ENCODE measurements around the gene MT1B. TPM values are rescaled to one million over a fixed set of nuclear protein-coding genes. Genes with fewer than 3 reads are reported as not detected.

Gene MT1B
- total and polyA plus RNA-seq, 2 of the 4 experiments (the other 2 are of a cell fraction), result not detected

- intact Hi-C loops (cut with micrococcal nuclease), result loop anchor here (5.0 kb wide), 2 partner anchors 53 to 73 kb away; partner anchors contain the start of genes MT1E and MT2A
These were observed 28.1 kb downstream of the MT1B start for GRCh38 chr16:56679818-56680217.

More at GRCh38 chr16:56679818-56680217, 28.1 kb downstream of the MT1B start:
- H3K14ac ChIP-seq (replicated peaks; ENCODE audit: low read depth, low read length), result no peak overlapping the region
- H3K27me3 ChIP-seq (ENCODE audit: control insufficient read depth, insufficient read depth, low read length), result peaks cover 24% of the 10 kb centered on the region
- H4K5ac ChIP-seq (ENCODE audit: low read depth, low read length), result no peak overlapping the region
- no peak overlapping the region for H3K18ac ChIP-seq (ENCODE audit: low read depth, low read length)
- no peak for TF ChIP-seq RAD21 (IDR thresholded peaks at IDR 0.05; ENCODE audit: low read length)
- TF ChIP-seq CTCF (conservative IDR thresholded peaks at IDR 0.05; ENCODE audit: low read depth, low read length), result no peak
- no peak for TF ChIP-seq BHLHE40 (IDR thresholded peaks at IDR 0.05; ENCODE audit: low read depth, low read length)
- TF ChIP-seq ELK1 (IDR thresholded peaks at IDR 0.05; ENCODE audit: borderline replicate concordance, low read depth, low read length), result no peak
- TF ChIP-seq RFX5 (IDR thresholded peaks at IDR 0.05; ENCODE audit: low read depth, low read length), result no peak
- no peak for TF ChIP-seq NFE2L2 (IDR thresholded peaks at IDR 0.05; ENCODE audit: low read depth, low read length)
- no peak for TF ChIP-seq MAFK (IDR thresholded peaks at IDR 0.05; ENCODE audit: low read depth, low read length)
- TF ChIP-seq MXI1 (IDR thresholded peaks at IDR 0.05; ENCODE audit: borderline replicate concordance, low read depth, low read length), result no peak
- TF ChIP-seq FOS (IDR thresholded peaks at IDR 0.05; ENCODE audit: low read depth, low read length), result no peak
- no peak for TF ChIP-seq USF2 (IDR thresholded peaks at IDR 0.05; ENCODE audit: low read depth, low read length)
- TF ChIP-seq MAZ (IDR thresholded peaks at IDR 0.05; ENCODE audit: borderline replicate concordance, low read depth, low read length), result no peak
- no peaks in the 10 kb centered on the region for H4K20me1 ChIP-seq (ENCODE audit: insufficient read depth, low read length)
- no peak overlapping the region for H2BK5ac ChIP-seq (ENCODE audit: low read depth, low read length, poor library complexity, severe bottlenecking)
- H3K27ac ChIP-seq (ENCODE audit: insufficient read depth, low read length), result no peak overlapping the region
- no peak overlapping the region for H3K4ac ChIP-seq (ENCODE audit: low read depth, low read length)
- CTCF ChIA-PET, result no interaction called here
- H3K79me1 ChIP-seq (ENCODE audit: low read depth in 1 of 2, low read length in 2 of 2), result peaks cover 3% of the 10 kb centered on the region in 2 experiments; a peak in 1 of 4 replicates
- POLR2A ChIA-PET (ENCODE audit: unreplicated experiment), result no interaction called here
- no peak overlapping the region for H2BK120ac ChIP-seq (ENCODE audit: low read depth, low read length)
- H3K4me1 ChIP-seq (ENCODE audit: control insufficient read depth, insufficient read depth, low read length), result peaks cover 7% of the 10 kb centered on the region; the same call in 1 of the 2 replicates
- dilution Hi-C loops (cut with HindIII; ENCODE audit: low sequenced_read_pairs, unreplicated experiment), result no loop called here
- no peaks in the 10 kb centered on the region for H3K9me1 ChIP-seq (ENCODE audit: insufficient read depth, low read length)
- in situ Hi-C loops (cut with MboI; ENCODE audit: low sequenced_read_pairs), result no loop called here
- H3K56ac ChIP-seq (ENCODE audit: extremely low read depth, insufficient read depth, low read length), result no peak overlapping the region
- ATAC-seq (ENCODE audit: low read depth) (no peak), DNase-seq (no peak)
- no peak overlapping the region for H3K4me3 ChIP-seq (ENCODE audit: insufficient read depth, low read depth, low read length)
- BruUV-seq (replicated peaks), result no TSS peak
- H4K91ac ChIP-seq (ENCODE audit: insufficient read depth, low read depth, low read length), result no peak overlapping the region
- no peak overlapping the region for H2AFZ ChIP-seq (replicated peaks; ENCODE audit: low read length, poor library complexity)
- H4K8ac ChIP-seq (ENCODE audit: low read depth in 2 of 2, low read length in 2 of 2), result no peak overlapping the region
- H3K9ac ChIP-seq (ENCODE audit: low read depth, low read length), result no peak overlapping the region
- H2AK9ac ChIP-seq (replicated peaks; ENCODE audit: low read depth, low read length, poor library complexity), result no peak overlapping the region
- H2BK20ac ChIP-seq (ENCODE audit: low read depth, low read length), result no peak overlapping the region
- H2BK15ac ChIP-seq (ENCODE audit: low read depth, low read length), result no peak overlapping the region
- H3K9me3 ChIP-seq (ENCODE audit: control insufficient read depth, insufficient read depth, low read length), result no peaks in the 10 kb centered on the region
- H3K4me2 ChIP-seq (ENCODE audit: low read depth, low read length), result no peak overlapping the region
- no peak overlapping the region; the same call in 1 of the 2 replicates for H2AK5ac ChIP-seq (ENCODE audit: low read depth, low read length)
- WGBS, 2 experiments (ENCODE audit: extremely low coverage in 2 of 2, insufficient read length in 1 of 2), result 100% methylated on average over 3 of the region's 6 CpGs; no CpG with 5 or more reads in 1 of the 2 experiments
- H3K23ac ChIP-seq (ENCODE audit: low read depth, low read length), result no peak overlapping the region
- H3K36me3 ChIP-seq (ENCODE audit: control insufficient read depth, insufficient read depth, low read length), result no peaks in the 10 kb centered on the region; the same call in 1 of the 2 replicates

All from IMR-90 (cell line).